ENCODE results near the gene PLBD1.

PLBD1 gene

GRCh38 chr12:14570231-14570630 is 2.5 kb upstream of the PLBD1 start:
- no peak for DNase-seq (ENCODE audit: low read depth in 3 of 3)

GRCh38 chr12:14564336-14564959 is 3.2 kb downstream of the PLBD1 start:
- DNase-seq (ENCODE audit: low read depth in 3 of 3): no peak

- no peak for DNase-seq (ENCODE audit: low read depth in 3 of 3)
Measured at GRCh38 chr12:14563046-14563445, 4.6 kb downstream of the PLBD1 start.

- DNase-seq (ENCODE audit: low read depth in 3 of 3): no peak
Measured at GRCh38 chr12:14562279-14562678, 5.4 kb downstream of the PLBD1 start.

- DNase-seq (ENCODE audit: low read depth in 3 of 3): no peak
Measured at GRCh38 chr12:14561677-14562238, 5.9 kb downstream of the PLBD1 start.

- no peak for DNase-seq (ENCODE audit: low read depth in 3 of 3)
Measured at GRCh38 chr12:14560904-14561574, 6.6 kb downstream of the PLBD1 start.

- no peak for DNase-seq (ENCODE audit: low read depth in 3 of 3)
Measured at GRCh38 chr12:14558473-14558959, 9.2 kb downstream of the PLBD1 start.

GRCh38 chr12:14557966-14558365 is 9.7 kb downstream of the PLBD1 start:
- DNase-seq (ENCODE audit: low read depth in 3 of 3): no peak

- no peak for DNase-seq (ENCODE audit: low read depth in 3 of 3)
Measured at GRCh38 chr12:14554281-14555007, 13.2 kb downstream of the PLBD1 start.

- DNase-seq (ENCODE audit: low read depth in 3 of 3): no peak
Measured at GRCh38 chr12:14548609-14549008, 19.1 kb downstream of the PLBD1 start.

GRCh38 chr12:14547571-14547970 is 20.1 kb downstream of the PLBD1 start:
- no peak for DNase-seq (ENCODE audit: low read depth in 3 of 3)

GRCh38 chr12:14545144-14546124 is 22.2 kb downstream of the PLBD1 start:
- no peak for DNase-seq (ENCODE audit: low read depth in 3 of 3)

- DNase-seq (ENCODE audit: low read depth in 3 of 3): no peak
Measured at GRCh38 chr12:14540801-14541462, 26.8 kb downstream of the PLBD1 start.

GRCh38 chr12:14537088-14537487 is 30.6 kb downstream of the PLBD1 start:
- DNase-seq (ENCODE audit: low read depth in 3 of 3): no peak

GRCh38 chr12:14532152-14532551 is 35.5 kb downstream of the PLBD1 start:
- DNase-seq (ENCODE audit: low read depth in 3 of 3): no peak

GRCh38 chr12:14525964-14526363 is 41.7 kb downstream of the PLBD1 start:
- no peak for DNase-seq (ENCODE audit: low read depth in 3 of 3)

GRCh38 chr12:14521822-14522221 is 45.9 kb downstream of the PLBD1 start:
- no peak for DNase-seq (ENCODE audit: low read depth in 3 of 3)

- no peak for DNase-seq (ENCODE audit: low read depth in 3 of 3)
Measured at GRCh38 chr12:14514946-14515345, 52.7 kb downstream of the PLBD1 start.

- DNase-seq (ENCODE audit: low read depth in 3 of 3): no peak
Measured at GRCh38 chr12:14514154-14514842, 53.4 kb downstream of the PLBD1 start.

GRCh38 chr12:14510574-14510973 is 57.1 kb downstream of the PLBD1 start:
- DNase-seq (ENCODE audit: low read depth in 3 of 3): no peak
